BLaER1 (cell line): ENCODE data around the gene C3.

Experiments used
- H3K27ac ChIP-seq: shearing (Covaris generic); formaldehyde crosslinking; 2 replicates; pipeline ENCODE4 v1.8.1; 2022
- H3K27me3 ChIP-seq: shearing (Covaris generic); formaldehyde crosslinking; 2 replicates; pipeline ENCODE4 v1.8.1; 2022
- H3K36me3 ChIP-seq: shearing (Covaris generic); formaldehyde crosslinking; 2 replicates; pipeline ENCODE4 v1.8.1; 2022
- H3K4me1 ChIP-seq: shearing (Covaris generic); formaldehyde crosslinking; 2 replicates; pipeline ENCODE4 v1.8.1; 2022
- H3K4me2 ChIP-seq: shearing (Covaris generic); formaldehyde crosslinking; 2 replicates; pipeline ENCODE4 v1.8.1; 2022
- H3K4me3 ChIP-seq: shearing (Covaris generic); formaldehyde crosslinking; 2 replicates; pipeline ENCODE4 v1.8.1; 2022
- H3K9ac ChIP-seq: shearing (Covaris generic); formaldehyde crosslinking; 2 replicates; pipeline ENCODE4 v1.8.1; 2022
- H3K9me3 ChIP-seq: shearing (Covaris generic); formaldehyde crosslinking; 2 replicates; pipeline ENCODE4 v1.8.1; 2022
- H4K20me1 ChIP-seq: shearing (Covaris generic); formaldehyde crosslinking; 2 replicates; pipeline ENCODE4 v1.8.1; 2022
- Cebpa-rat ChIP-seq: shearing (Covaris generic); IDR thresholded peaks from 2 replicates; pipeline ENCODE4 v1.8.1; 2022

Gene C3

GRCh38 chr19:6745965-6746364, 25.5 kb upstream of the C3 start:
- no peaks in the 10 kb centered on the region for H3K27me3 ChIP-seq
- no peak overlapping the region for H3K9ac ChIP-seq
- TF ChIP-seq Cebpa-rat = no peak
- no peaks in the 10 kb centered on the region for H3K9me3 ChIP-seq
- H3K4me3 ChIP-seq = no peak overlapping the region
- H3K4me2 ChIP-seq = no peak overlapping the region
- H3K36me3 ChIP-seq = peaks cover 79% of the 10 kb centered on the region
- H3K4me1 ChIP-seq = peaks cover 9% of the 10 kb centered on the region
- H4K20me1 ChIP-seq = peaks cover 5% of the 10 kb centered on the region; the same call in 1 of the 2 replicates
- no peak overlapping the region for H3K27ac ChIP-seq

GRCh38 chr19:6744381-6745301, 24.2 kb upstream of the C3 start:
- Histone ChIP-seq H3K9me3 (no peaks in the 10 kb centered on the region), H3K4me2 (no peak overlapping the region), H3K27ac (no peak overlapping the region), H3K4me1 (peaks cover 17% of the 10 kb centered on the region), H4K20me1 (peaks cover 5% of the 10 kb centered on the region; the same call in 1 of the 2 replicates), H3K4me3 (no peak overlapping the region), H3K36me3 (peaks cover 67% of the 10 kb centered on the region), H3K9ac (no peak overlapping the region), H3K27me3 (no peaks in the 10 kb centered on the region)
- no peak for TF ChIP-seq Cebpa-rat

- Histone ChIP-seq H3K27me3 (no peaks in the 10 kb centered on the region), H3K4me2 (no peak overlapping the region), H3K36me3 (peaks cover 60% of the 10 kb centered on the region), H4K20me1 (peaks cover 5% of the 10 kb centered on the region; the same call in 1 of the 2 replicates), H3K27ac (no peak overlapping the region), H3K4me3 (no peak overlapping the region), H3K4me1 (peaks cover 22% of the 10 kb centered on the region), H3K9ac (no peak overlapping the region), H3K9me3 (no peaks in the 10 kb centered on the region)
- TF ChIP-seq Cebpa-rat = no peak
Observed at GRCh38 chr19:6743714-6744380, 23.4 kb upstream of the C3 start.

GRCh38 chr19:6743066-6743465, 22.6 kb upstream of the C3 start:
- Histone ChIP-seq H3K27ac (no peak overlapping the region), H3K4me3 (no peak overlapping the region), H3K4me2 (no peak overlapping the region), H4K20me1 (peaks cover 5% of the 10 kb centered on the region; the same call in 1 of the 2 replicates), H3K9me3 (no peaks in the 10 kb centered on the region), H3K4me1 (peaks cover 30% of the 10 kb centered on the region), H3K27me3 (no peaks in the 10 kb centered on the region), H3K9ac (no peak overlapping the region), H3K36me3 (peaks cover 52% of the 10 kb centered on the region)
- no peak for TF ChIP-seq Cebpa-rat

- Histone ChIP-seq H3K9ac (peak overlapping the region; percentile 76), H3K27ac (peak overlapping the region; percentile 63), H3K27me3 (no peaks in the 10 kb centered on the region), H3K9me3 (no peaks in the 10 kb centered on the region), H3K4me3 (peak overlapping the region; percentile 78), H4K20me1 (peaks cover 6% of the 10 kb centered on the region; the same call in 1 of the 2 replicates), H3K4me1 (peaks cover 40% of the 10 kb centered on the region), H3K36me3 (peaks cover 33% of the 10 kb centered on the region), H3K4me2 (peak overlapping the region; percentile 99)
- no peak for TF ChIP-seq Cebpa-rat
Observed at GRCh38 chr19:6740589-6741343, 20.3 kb upstream of the C3 start.

- Histone ChIP-seq H3K4me3 (peak overlapping the region; percentile 78), H3K4me1 (peaks cover 45% of the 10 kb centered on the region), H3K9me3 (no peaks in the 10 kb centered on the region), H3K36me3 (peaks cover 26% of the 10 kb centered on the region), H3K4me2 (peak overlapping the region; percentile 99), H3K9ac (peak overlapping the region; percentile 76), H3K27ac (peak overlapping the region; percentile 63), H3K27me3 (no peaks in the 10 kb centered on the region), H4K20me1 (peaks cover 9% of the 10 kb centered on the region; the same call in 1 of the 2 replicates)
- no peak for TF ChIP-seq Cebpa-rat
Observed at GRCh38 chr19:6739883-6740588, 19.6 kb upstream of the C3 start.

- no peak for TF ChIP-seq Cebpa-rat
- Histone ChIP-seq H3K4me3 (peak within 1 kb of the TSS; percentile 78), H3K9ac (peak within 1 kb of the TSS; percentile 76), H3K9me3 (no peaks in the 10 kb centered on the region), H3K36me3 (peaks cover 20% of the 10 kb centered on the region), H3K4me2 (peak within 1 kb of the TSS; percentile 99), H4K20me1 (peaks cover 9% of the 10 kb centered on the region; the same call in 1 of the 2 replicates), H3K4me1 (peaks cover 45% of the 10 kb centered on the region), H3K27me3 (no peaks in the 10 kb centered on the region), H3K27ac (peak within 1 kb of the TSS; percentile 78)
Observed at GRCh38 chr19:6739390-6739882, 19.0 kb upstream of the C3 start, which contains the start of gene TRIP10. Gene TRIP10, plus strand, starts transcription at chr19:6739680. Its CDS starts 82 bp downstream, at chr19:6739762.

GRCh38 chr19:6738787-6739389, 18.4 kb upstream of the C3 start:
- no peak; the same call in 1 of the 2 replicates for TF ChIP-seq Cebpa-rat
- H3K4me3 ChIP-seq = peak overlapping the region; percentile 57
- H3K36me3 ChIP-seq = peaks cover 15% of the 10 kb centered on the region
- H3K27ac ChIP-seq = peak overlapping the region; percentile 78
- H3K4me1 ChIP-seq = peaks cover 45% of the 10 kb centered on the region
- peaks cover 9% of the 10 kb centered on the region; the same call in 1 of the 2 replicates for H4K20me1 ChIP-seq
- peak overlapping the region; percentile 97 for H3K4me2 ChIP-seq
- no peaks in the 10 kb centered on the region for H3K27me3 ChIP-seq
- H3K9ac ChIP-seq = peak overlapping the region; percentile 65
- H3K9me3 ChIP-seq = no peaks in the 10 kb centered on the region
